K562 (cell line): ENCODE results near the gene DENND1A. TPM values are rescaled to one million over a fixed set of nuclear protein-coding genes. Genes with fewer than 3 reads are reported as not detected.

Experiments used
- ATAC-seq: fragments of 200-7000 bp; cut with Tn5 transposase; 3 replicates; pipeline ENCODE4 v1.9.1; 2020; ENCODE audit warnings: moderate library complexity
- BruUV-seq: library from RNA; stranded (reverse); fragments of 400-500 nt; replicated peaks from 2 replicates; lab custom pipeline; 2021; lab: Mats Ljungman, UMichigan
- CTCF ChIA-PET: fragments of 300-600 bp; formaldehyde crosslinking; extraction: SDS; loops from one replicate; lab custom pipeline; 2021; ENCODE audit warnings: low intra/inter-chr PET ratio; lab: Yijun Ruan, JAX
- POLR2A ChIA-PET: fragments of 300-600, 350-650 bp; sonication (Branson Sonifier 250); formaldehyde crosslinking; extraction: SDS; loops from one replicate; lab custom pipeline; 2021; ENCODE audit warnings: antibody characterized with exemption, inconsistent platforms; lab: Yijun Ruan, JAX
- DNase-seq, 4 experiments: peaks; one replicate each; pipeline versions ENCODE4 v3.0.0 to v3.0.0-alpha.2; 2011 to 2018; ENCODE audit warnings: low spot score in 3 of 4, mixed read lengths in 3 of 4; ENCODE audit errors: extremely low read depth in 1 of 4
- FAIRE-seq: peaks from 2 replicates; lab custom pipeline; 2011; peaks lifted over from hg19 to GRCh38; lab: Jason Lieb, UNC
- H2AFZ ChIP-seq: 2 replicates; pipeline ENCODE4 v1.6.0; 2011; ENCODE audit warnings: low read depth, low read length, control low read depth, inconsistent platforms
- H3K27ac ChIP-seq: fragments of 200-600 bp; 3 replicates; pipeline ENCODE4 v1.8.0; 2011; ENCODE audit warnings: low read depth, mild to moderate bottlenecking, control low read depth, inconsistent platforms, low read length, moderate library complexity, mixed read lengths; ENCODE audit errors: extremely low read depth
- H3K27me3 ChIP-seq, 2 experiments: fragments of 300-600 bp in 1 of 2; 2 replicates in 1 of 2; 3 replicates in 1 of 2; pipeline versions ENCODE4 v1.6.0 to v1.8.0; 2011; ENCODE audit warnings: inconsistent platforms in 2 of 2, low read length in 2 of 2, mild to moderate bottlenecking in 1 of 2, mixed read lengths in 1 of 2, moderate library complexity in 1 of 2; ENCODE audit not compliant: control insufficient read depth in 2 of 2, insufficient read depth in 2 of 2
- H3K36me3 ChIP-seq: fragments of 300-600 bp; 3 replicates; pipeline ENCODE4 v1.8.0; 2011; ENCODE audit warnings: mild to moderate bottlenecking, low read length, inconsistent platforms; ENCODE audit not compliant: control insufficient read depth, insufficient read depth
- H3K4me1 ChIP-seq, 2 experiments: fragments of 200-600 bp in 1 of 2; replicated peaks in 1 of 2; 2 replicates in 1 of 2; 3 replicates in 1 of 2; pipeline versions ENCODE4 v1.5.1 to v1.8.0; 2011; ENCODE audit warnings: inconsistent platforms in 2 of 2, low read length in 2 of 2, mild to moderate bottlenecking in 1 of 2, mixed read lengths in 1 of 2, moderate library complexity in 1 of 2; ENCODE audit not compliant: control insufficient read depth in 2 of 2, insufficient read depth in 2 of 2
- H3K4me2 ChIP-seq: 2 replicates; pipeline ENCODE4 v1.6.1; 2011; ENCODE audit warnings: low read length, control low read depth, inconsistent platforms, mixed read lengths; ENCODE audit not compliant: insufficient read depth
- H3K4me3 ChIP-seq: fragments of 200-600 bp; sonication (generic), shearing (Covaris generic); 2 replicates; pipeline ENCODE4 v1.5.1; 2016; ENCODE audit warnings: control low read depth, inconsistent platforms
- H3K79me2 ChIP-seq: fragments of 200-600 bp; 3 replicates; pipeline ENCODE4 v1.8.0; 2011; ENCODE audit warnings: low read length, inconsistent platforms; ENCODE audit not compliant: control insufficient read depth, insufficient read depth
- H3K9ac ChIP-seq, 2 experiments: 2 replicates each; pipeline versions ENCODE4 v1.6.0 to v1.6.1; 2011; ENCODE audit warnings: low read depth in 2 of 2, low read length in 2 of 2, control low read depth in 1 of 2, inconsistent platforms in 1 of 2, mild to moderate bottlenecking in 1 of 2, mixed read lengths in 1 of 2; ENCODE audit not compliant: insufficient read depth in 1 of 2
- H3K9me1 ChIP-seq: one replicate; pipeline ENCODE4 v1.6.0; 2011; ENCODE audit warnings: inconsistent platforms, mild to moderate bottlenecking, low read length, moderate library complexity; ENCODE audit not compliant: control insufficient read depth, insufficient read depth
- H3K9me3 ChIP-seq: replicated peaks from 2 replicates; pipeline ENCODE4 v1.5.1; 2011; ENCODE audit warnings: low read depth, low read length, inconsistent platforms; ENCODE audit not compliant: control insufficient read depth, insufficient read depth
- H4K20me1 ChIP-seq: replicated peaks from 2 replicates; pipeline ENCODE4 v1.6.1; 2011; ENCODE audit warnings: low read length, inconsistent platforms, mixed read lengths; ENCODE audit not compliant: control insufficient read depth, insufficient read depth
- ATF6 ChIP-seq: sonication (generic); formaldehyde crosslinking; IDR thresholded peaks from 2 replicates; pipeline ENCODE4 v1.4.0; 2020; ENCODE audit warnings: mild to moderate bottlenecking, missing genetic modification reagents
- CBX1 ChIP-seq: sonication (generic); IDR thresholded peaks from 2 replicates; pipeline ENCODE4 v1.6.1; 2016; ENCODE audit warnings: antibody characterized with exemption, low read depth, mild to moderate bottlenecking
- CTBP1 ChIP-seq: fragments of 450-650 bp; IDR thresholded peaks from 2 replicates; pipeline ENCODE4 v1.6.1; 2016; ENCODE audit warnings: borderline replicate concordance
- ELF2 ChIP-seq: fragments of 250-450 bp; sonication (Bioruptor Pico); IDR thresholded peaks from 2 replicates; pipeline ENCODE4 v1.5.0; 2021; ENCODE audit warnings: mild to moderate bottlenecking
- ETV6 ChIP-seq, 3 experiments: fragments of 150-350 bp in 1 of 3; sonication (generic) in 1 of 3; formaldehyde crosslinking in 1 of 3; IDR thresholded peaks; 2 replicates each; pipeline versions ENCODE4 v1.6.1 to v1.8.0; 2014 to 2022; ENCODE audit warnings: borderline replicate concordance in 2 of 3, low read depth in 2 of 3, antibody characterized with exemption in 1 of 3, low read length in 1 of 3, mild to moderate bottlenecking in 1 of 3, missing genetic modification reagents in 1 of 3
- PTBP1 ChIP-seq: fragments of 200-400 bp; formaldehyde crosslinking; IDR thresholded peaks from 2 replicates; pipeline ENCODE4 v1.6.1; 2017; ENCODE audit warnings: low read depth, low read length
- SMARCC2 ChIP-seq: fragments of 450-650 bp; IDR thresholded peaks from 2 replicates; pipeline ENCODE4 v1.6.1; 2017; ENCODE audit warnings: antibody characterized with exemption, moderate library complexity, mild to moderate bottlenecking, low read depth
- TEAD1 ChIP-seq, 2 experiments: fragments of 450-650 bp in 1 of 2; sonication (generic) in 1 of 2; formaldehyde crosslinking; IDR thresholded peaks; 2 replicates each; pipeline versions ENCODE4 v1.4.0 to v1.8.0; 2020 to 2022; ENCODE audit warnings: mild to moderate bottlenecking in 2 of 2, missing genetic modification reagents in 1 of 2
- ZNF436 ChIP-seq: fragments of 250-450, 450-650 bp; sonication (Bioruptor Pico); formaldehyde crosslinking; IDR thresholded peaks from 2 replicates; pipeline ENCODE4 v1.7.0; 2020; ENCODE audit warnings: mild to moderate bottlenecking
- WGBS: fragments of 100-300 bp; shearing (Covaris generic); methylation state at CpG from one replicate; pipeline ENCODE4 v1.1.6; 2016; ENCODE audit warnings: low coverage, mixed read lengths; ENCODE audit not compliant: insufficient coverage; ENCODE audit errors: missing lambda C conversion rate; 5-methylcytosine and 5-hydroxymethylcytosine counted together
- in situ Hi-C: fragments of 300-500 bp; cut with MboI; formaldehyde crosslinking; loops from 4 replicates; pipeline ENCODE4 v1.15.0; 2018; ENCODE audit warnings: inconsistent platforms, mixed read lengths
- intact Hi-C: fragments of 100-400 bp; cut with micrococcal nuclease; formaldehyde crosslinking; loops from 2 replicates; pipeline ENCODE4 v1.14.2; 2022
- polyA plus RNA-seq, 8 experiments: library from polyadenylated mRNA; depleted of rRNA in 4 of 8; stranded (reverse) in 5 of 8; unstranded in 3 of 8; fragments of >200 nt; fragmentation: Nextera tagmentation in 2 of 8; fragmentation: Illumina TruSeq in 1 of 8; extraction: Ambion mirVana in 2 of 8; extraction: Trizol in 1 of 8; gene quantifications; 2 replicates each; pipeline versions ENCODE4 v1.2.1 to v1.2.3, GENCODE V29; 2011 to 2014; ENCODE audit warnings: inconsistent platforms in 1 of 8, missing spikeins in 1 of 8
- total RNA-seq, 7 experiments: library from RNA; depleted of rRNA in 6 of 7; stranded (reverse); fragments of >200 nt in 6 of 7; fragmentation: Illumina TruSeq in 2 of 7; extraction: Trizol in 2 of 7; gene quantifications; 2 replicates each; pipeline versions ENCODE4 v1.2.1 to v1.2.3, GENCODE V29; 2011 to 2021; ENCODE audit warnings: low replicate concordance in 1 of 7

Gene DENND1A
- total and polyA plus RNA-seq, 9 of the 15 experiments (the other 6 are each of a cell fraction or from before 2014, with no cell fraction given), result 7.6 to 29.5 (median 15.7) TPM

GRCh38 chr9:123361731-123362510, 568.0 kb downstream of the DENND1A start:
- no peak for FAIRE-seq
- CTCF ChIA-PET, result no interaction called here

More at GRCh38 chr9:123361731-123362510, 568.0 kb downstream of the DENND1A start:
- POLR2A ChIA-PET, result interaction anchor here (0.6 to 1.5 kb wide), 5 partner anchors 9 to 711 kb away, joined by 3 to 5 read pairs (median 4); no protein-coding TSS in a partner anchor
- Histone ChIP-seq H2AFZ (peak overlapping the region; percentile 67; the same call in 1 of the 2 replicates), H4K20me1 (no peaks in the 10 kb centered on the region), H3K36me3 (no peaks in the 10 kb centered on the region), H3K9ac (peak overlapping the region in 1 of 2 experiments; percentile 69; a peak in 2 of 4 replicates), H3K4me3 (no peak overlapping the region), H3K79me2 (no peaks in the 10 kb centered on the region), H3K4me1 (peaks cover 34 to 84% of the 10 kb centered on the region in 2 experiments), H3K27me3 (no peaks in the 10 kb centered on the region), H3K4me2 (no peak overlapping the region), H3K9me3 (no peaks in the 10 kb centered on the region), H3K27ac (no peak overlapping the region), H3K9me1 (no peaks in the 10 kb centered on the region)
- no peak for DNase-seq
- BruUV-seq, result no TSS peak
- in situ Hi-C loops, result no loop called here
- TF ChIP-seq ELF2 (CRISPR knock-in tag) (no peak), ATF6 (CRISPR knock-in tag) (no peak), CBX1 (no peak), TEAD1 (CRISPR knock-in tag; IDR thresholded peaks at IDR 0.05) (no peak), CTBP1 (no peak), ETV6 (IDR thresholded peaks at IDR 0.05; ENCODE audit: borderline replicate concordance in 1 of 2, low read depth in 2 of 2, low read length in 1 of 2) (no peak), ETV6 (CRISPR knock-in tag; IDR thresholded peaks at IDR 0.05; ENCODE audit: borderline replicate concordance) (no peak), PTBP1 (no peak), ZNF436 (CRISPR knock-in tag) (no peak), SMARCC2 (no peak)
- 52% methylated on average over 11 of the region's 11 CpGs for whole genome bisulfite sequencing
- ATAC-seq, result no peak
- intact Hi-C loops, result no loop called here
